Stimulated activated effector memory CD8-positive, alpha-beta T cell treated with anti-CD3 and anti-CD28 coated beads, Interleukin-12 subunit alpha, Interleukin-12 subunit beta, amount 100 ng/mL, for 72 hours (primary cell): ENCODE measurements around the gene XAGE3.
A peak's percentile ranks its signal among the peaks of the same experiment; 100 is the strongest.
"Not testable (repeated sequence)": the region's sequence is repeated elsewhere in the genome, so short reads cannot be mapped to it uniquely, and the experiment has no call there.

ENCODE experiments used
- ATAC-seq: fragments of 150-1000 bp; cut with Tn5 transposase; 2 replicates; pipeline ENCODE4 v1.10.0; 2021
- DNase-seq, 2 donors: peaks; one replicate each; pipeline ENCODE4 v3.0.0; 2021 to 2022; ENCODE audit warnings: low spot score in 2 of 2
- H3K27ac Mint-ChIP-seq: one replicate; pipeline ENCODE4 v1.8.0; 2022; ENCODE audit warnings: mild to moderate bottlenecking, mixed read lengths
- H3K36me3 Mint-ChIP-seq: one replicate; pipeline ENCODE4 v1.8.0; 2022; ENCODE audit warnings: mild to moderate bottlenecking, mixed read lengths
- H3K4me1 Mint-ChIP-seq: one replicate; pipeline ENCODE4 v1.8.0; 2022; ENCODE audit warnings: mixed read lengths
- H3K4me3 Mint-ChIP-seq: one replicate; pipeline ENCODE4 v1.8.0; 2022; ENCODE audit warnings: mild to moderate bottlenecking, mixed read lengths
- H3K9me3 Mint-ChIP-seq: one replicate; pipeline ENCODE4 v1.8.0; 2022; ENCODE audit warnings: mixed read lengths

The XAGE3 gene, protein sequence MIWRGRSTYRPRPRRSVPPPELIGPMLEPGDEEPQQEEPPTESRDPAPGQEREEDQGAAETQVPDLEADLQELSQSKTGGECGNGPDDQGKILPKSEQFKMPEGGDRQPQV

DNA sequence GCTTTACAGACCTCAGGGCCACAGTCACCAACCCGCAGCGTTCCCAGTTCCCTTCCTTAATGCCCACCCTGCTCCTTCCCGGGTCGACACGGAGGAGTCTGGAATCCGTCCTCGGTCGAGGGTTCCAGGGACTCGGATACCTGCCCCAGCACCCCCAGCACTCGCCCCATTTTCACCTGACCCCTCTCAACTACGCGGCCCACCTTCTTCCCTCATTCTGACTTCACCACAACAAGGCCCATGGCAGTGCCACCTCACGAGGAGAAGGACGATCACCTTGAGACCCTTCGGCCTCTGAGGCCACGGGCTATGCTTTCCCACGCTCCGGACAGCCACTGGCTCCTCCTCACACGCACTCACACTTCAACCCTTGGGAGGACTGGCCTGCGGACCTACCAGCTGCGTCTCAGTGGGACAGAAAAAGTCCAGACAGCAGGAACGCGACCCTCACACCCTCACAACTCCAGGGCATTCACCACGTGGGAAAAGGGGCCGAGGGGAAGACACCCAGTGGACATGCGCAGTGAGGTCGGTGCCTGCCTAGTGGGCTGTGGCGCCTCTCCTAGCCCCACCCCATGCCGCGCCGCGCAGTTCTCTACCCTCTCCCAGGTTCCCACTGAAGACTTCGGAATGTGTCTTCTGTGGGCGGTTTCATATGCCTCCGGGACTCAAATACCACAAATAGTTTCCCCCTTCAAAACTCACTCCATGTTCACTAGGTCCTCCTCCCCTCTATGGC lies at the start of gene XAGE3:
Gene XAGE3 (minus strand): TSS at position 474 of the 739 bp plus-strand sequence. CDS start 950 bp downstream, outside the sequence.
- H3K27ac Mint-ChIP-seq: no peak within 1 kb of the TSS
- ATAC-seq: no peak
- H3K36me3 Mint-ChIP-seq: no peaks in the 10 kb centered on the region
- H3K4me1 Mint-ChIP-seq: no peaks in the 10 kb centered on the region
- no peak within 1 kb of the TSS for H3K4me3 Mint-ChIP-seq
- no peaks in the 10 kb centered on the region for H3K9me3 Mint-ChIP-seq
- no peak for DNase-seq

DNA sequence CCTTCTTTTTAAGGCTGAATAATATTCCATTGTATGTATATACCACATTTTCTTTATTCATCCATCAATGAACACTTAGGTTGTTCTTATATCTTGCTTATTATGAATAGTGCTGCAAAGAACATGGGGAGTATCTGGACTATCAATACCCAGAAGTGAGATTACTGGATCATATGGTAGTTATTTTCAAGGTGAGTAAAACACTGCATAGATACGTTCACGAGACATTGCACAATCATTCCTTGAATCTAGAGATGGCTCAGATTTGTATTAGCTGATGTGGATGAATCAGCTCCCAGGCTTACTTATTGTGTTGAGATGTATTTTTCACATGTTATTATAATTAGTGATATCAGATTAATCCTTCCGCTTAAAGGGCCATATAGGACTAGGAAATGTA lies 46.8 kb upstream of the XAGE3 start:
- not testable (repeated sequence) for H3K27ac Mint-ChIP-seq, DNase-seq, H3K4me1 Mint-ChIP-seq, H3K36me3 Mint-ChIP-seq, H3K9me3 Mint-ChIP-seq, H3K4me3 Mint-ChIP-seq
- peak; percentile 67 for ATAC-seq

DNA sequence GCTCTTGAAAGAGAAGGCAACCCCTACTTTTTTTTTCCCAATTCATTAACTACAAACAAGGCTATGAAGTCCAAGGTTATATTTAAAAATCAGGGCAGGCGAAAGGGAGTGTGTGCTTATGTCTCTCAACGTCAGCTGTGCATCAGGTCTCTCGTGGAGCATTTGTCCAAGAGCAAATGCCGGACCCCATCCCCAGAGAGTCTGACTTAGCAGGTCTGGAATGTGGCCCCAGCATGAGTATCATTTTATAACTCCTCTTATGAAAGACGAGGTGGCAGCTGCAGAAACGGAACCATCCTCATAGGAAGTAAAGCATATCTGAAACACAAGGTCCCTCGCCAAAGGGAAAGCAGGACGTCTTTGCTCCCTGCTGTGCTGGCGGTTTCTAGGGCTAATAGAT lies 45.8 kb upstream of the XAGE3 start:
- not testable (repeated sequence) for ATAC-seq, H3K27ac Mint-ChIP-seq, H3K9me3 Mint-ChIP-seq, H3K4me3 Mint-ChIP-seq, DNase-seq, H3K4me1 Mint-ChIP-seq, H3K36me3 Mint-ChIP-seq

DNA sequence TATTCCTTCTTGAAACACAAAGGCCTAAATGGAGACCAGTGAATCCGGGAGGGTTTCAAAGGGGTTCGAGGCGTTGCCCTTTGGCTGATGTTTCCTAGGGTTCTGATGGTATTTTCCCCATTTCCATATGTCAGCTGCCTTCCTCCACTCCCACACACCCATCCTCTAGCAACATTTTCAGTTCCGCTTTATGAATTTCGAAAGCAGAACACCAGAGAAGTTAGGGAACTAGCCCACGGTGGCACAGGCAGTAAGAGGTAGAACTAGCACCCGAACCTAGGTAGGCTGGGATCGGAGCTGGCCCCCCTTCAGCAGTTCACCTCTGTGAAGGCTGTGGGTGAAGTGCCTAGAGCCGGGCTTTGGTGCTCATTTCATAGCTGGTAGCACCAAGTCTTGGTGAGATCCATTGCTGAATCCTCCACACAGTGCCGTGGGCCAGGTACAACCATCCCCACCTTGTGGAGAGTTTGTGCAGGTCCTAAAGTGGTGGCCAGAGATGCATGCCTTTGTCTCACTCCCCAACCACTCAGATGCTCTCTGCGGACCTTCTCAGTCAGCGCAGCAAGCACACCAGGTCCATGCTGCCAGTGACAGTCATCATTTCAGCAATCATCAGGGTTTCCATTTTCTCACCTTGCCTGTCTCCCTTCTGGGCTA lies 41.6 kb upstream of the XAGE3 start:
- DNase-seq, H3K27ac Mint-ChIP-seq, H3K9me3 Mint-ChIP-seq, H3K4me3 Mint-ChIP-seq, ATAC-seq, H3K4me1 Mint-ChIP-seq, H3K36me3 Mint-ChIP-seq: not testable (repeated sequence)

DNA sequence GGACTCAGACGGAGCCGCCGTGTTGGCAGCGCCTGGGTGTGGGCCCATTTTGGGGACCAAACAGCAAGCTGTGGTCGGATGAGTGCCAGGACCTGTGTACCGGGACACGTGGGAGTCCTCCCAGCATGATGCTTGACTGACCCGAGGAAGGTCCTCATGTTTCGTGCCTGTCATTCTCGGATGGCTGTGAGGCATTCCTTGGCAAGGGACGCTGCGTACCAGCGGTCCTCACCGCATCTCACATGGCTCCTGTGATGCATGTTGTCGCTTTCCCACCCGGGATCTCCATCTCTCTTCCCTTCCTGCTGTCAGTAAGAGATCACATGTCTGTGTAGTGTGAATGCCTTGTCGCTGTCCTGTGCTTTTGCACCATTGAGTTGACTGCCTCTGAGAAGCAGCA lies 40.0 kb upstream of the XAGE3 start:
- H3K4me1 Mint-ChIP-seq, H3K9me3 Mint-ChIP-seq, H3K36me3 Mint-ChIP-seq, ATAC-seq, DNase-seq, H3K4me3 Mint-ChIP-seq, H3K27ac Mint-ChIP-seq: not testable (repeated sequence)

DNA sequence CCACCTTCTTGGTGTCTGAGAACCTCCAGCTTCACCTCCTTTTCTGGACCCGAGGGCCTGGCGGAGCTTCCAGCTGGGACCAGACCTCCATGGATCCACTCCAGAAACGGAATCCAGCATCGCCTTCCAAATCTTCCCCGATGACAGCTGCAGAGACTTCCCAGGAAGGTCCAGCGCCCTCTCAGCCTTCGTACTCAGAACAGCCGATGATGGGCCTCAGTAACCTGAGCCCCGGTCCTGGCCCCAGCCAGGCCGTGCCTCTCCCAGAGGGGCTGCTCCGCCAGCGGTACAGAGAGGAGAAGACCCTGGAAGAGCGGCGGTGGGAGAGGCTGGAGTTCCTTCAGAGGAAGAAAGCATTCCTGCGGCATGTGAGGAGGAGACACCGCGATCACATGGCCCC lies 39.3 kb upstream of the XAGE3 start:
- H3K9me3 Mint-ChIP-seq, H3K36me3 Mint-ChIP-seq, H3K27ac Mint-ChIP-seq, DNase-seq, H3K4me3 Mint-ChIP-seq, ATAC-seq, H3K4me1 Mint-ChIP-seq: not testable (repeated sequence)

DNA sequence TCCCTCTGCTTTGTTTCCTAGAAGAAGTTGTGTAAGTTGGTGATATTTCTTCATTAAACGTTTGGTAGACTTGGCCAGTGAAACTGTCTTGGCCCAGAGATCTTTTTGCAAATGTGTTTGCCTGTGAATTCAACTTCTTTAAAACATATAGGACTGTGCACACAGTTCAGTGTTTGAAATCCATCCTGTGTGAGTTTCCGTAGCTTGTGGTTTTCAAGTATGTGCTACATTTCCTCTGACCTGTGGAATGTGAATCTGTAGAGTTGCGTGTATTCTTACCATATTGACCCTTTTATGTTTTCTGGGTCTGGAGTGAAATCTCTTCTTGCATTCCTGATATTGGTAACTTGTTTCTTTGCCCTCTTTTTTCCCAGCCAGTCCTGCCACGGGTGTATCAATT lies 38.2 kb upstream of the XAGE3 start:
- H3K4me3 Mint-ChIP-seq, H3K9me3 Mint-ChIP-seq, H3K4me1 Mint-ChIP-seq, H3K27ac Mint-ChIP-seq, DNase-seq, ATAC-seq, H3K36me3 Mint-ChIP-seq: not testable (repeated sequence)

DNA sequence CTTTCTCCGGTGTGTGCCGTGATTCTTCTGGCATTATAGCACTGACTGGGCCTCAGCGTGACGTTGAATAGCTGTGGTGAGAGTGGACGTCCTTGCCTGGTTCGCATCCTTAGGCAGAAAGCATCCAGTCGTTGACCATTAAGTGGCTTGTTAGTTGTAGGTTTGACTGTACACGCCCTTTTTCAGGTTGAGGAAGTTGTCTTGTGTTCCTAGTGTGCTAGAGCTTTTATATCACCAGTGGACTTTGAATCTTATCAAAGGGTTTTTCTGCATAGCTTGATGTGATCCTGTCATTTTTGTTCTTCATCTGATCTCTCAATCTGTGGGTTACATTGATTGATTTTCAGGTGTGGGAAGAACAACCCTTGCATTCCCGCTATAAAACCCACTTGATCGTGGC lies 37.6 kb upstream of the XAGE3 start:
- H3K36me3 Mint-ChIP-seq: not testable (repeated sequence)

DNA sequence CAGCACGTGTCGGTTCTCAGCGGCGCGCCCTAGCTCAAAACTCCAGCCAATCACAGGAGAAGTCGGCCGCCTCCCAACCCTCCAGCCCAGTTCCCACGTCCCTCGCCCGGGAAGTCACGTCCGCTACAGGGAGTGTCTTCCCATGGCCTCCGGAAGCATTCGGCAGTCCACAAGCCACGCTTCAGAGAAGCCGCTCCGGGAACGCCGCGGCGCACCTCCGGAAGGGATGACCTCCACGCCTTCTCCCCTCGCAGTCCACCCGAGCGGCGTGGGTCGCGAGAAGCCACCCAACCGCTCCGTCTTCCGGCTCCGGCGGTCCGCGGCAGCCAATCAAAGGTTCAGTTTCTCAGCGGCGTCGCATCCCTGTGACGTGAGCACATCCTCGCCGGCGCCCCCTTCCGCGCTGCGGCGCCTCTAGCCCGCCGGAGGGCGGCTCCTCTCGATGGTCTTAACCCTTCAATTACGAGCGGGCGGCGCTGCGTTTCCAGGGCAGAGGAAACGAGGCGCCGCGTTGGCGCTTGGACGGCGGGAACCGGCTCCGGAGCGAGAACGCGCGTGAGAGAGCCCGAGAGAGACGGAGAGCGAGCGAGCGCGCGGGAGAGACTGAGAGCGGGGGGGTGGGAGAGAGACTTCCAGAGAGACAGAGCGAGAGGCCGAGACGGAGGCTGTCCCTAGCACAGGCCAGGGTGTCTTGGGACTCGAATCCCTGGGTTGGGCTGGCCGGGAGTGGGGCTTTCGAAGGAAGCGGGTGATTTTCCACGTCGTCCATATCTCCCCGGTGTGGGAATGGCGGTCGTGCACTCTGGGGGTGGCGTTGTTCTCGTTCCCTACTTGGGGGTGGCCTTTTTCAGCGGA lies 29.2 kb upstream of the XAGE3 start, which contains the start of gene FAM156B:
Gene FAM156B (plus strand): TSS at position 476 of the 855 bp plus-strand sequence. CDS start 9,896 bp downstream, outside the sequence.
- H3K4me1 Mint-ChIP-seq, H3K9me3 Mint-ChIP-seq, H3K27ac Mint-ChIP-seq, H3K4me3 Mint-ChIP-seq, DNase-seq, H3K36me3 Mint-ChIP-seq: not testable (repeated sequence)
- ATAC-seq: peak; percentile 93

More for the DNA sequence above, 37.6 kb upstream of the XAGE3 start:
- not testable (repeated sequence) for ATAC-seq, DNase-seq, H3K4me3 Mint-ChIP-seq, H3K9me3 Mint-ChIP-seq, H3K4me1 Mint-ChIP-seq, H3K27ac Mint-ChIP-seq

DNA sequence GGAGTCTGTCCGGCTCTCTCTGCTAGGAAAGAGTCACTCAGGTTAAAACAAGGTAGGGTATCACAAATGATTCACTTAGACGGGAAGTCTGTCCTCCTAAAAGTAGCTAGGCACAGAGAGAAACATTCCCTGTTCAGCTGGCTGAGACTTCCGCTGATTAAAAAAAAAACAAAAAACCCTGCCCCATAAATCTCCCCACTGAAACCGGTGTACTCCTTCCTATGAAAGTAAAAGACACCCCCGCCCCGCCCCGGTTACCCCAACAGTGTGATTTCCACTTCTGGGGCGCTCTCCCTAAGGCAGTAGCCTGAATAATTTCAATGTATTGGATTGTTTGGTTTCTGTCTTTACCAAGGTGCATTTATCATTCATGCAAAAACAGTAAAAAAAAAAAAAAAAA lies 28.6 kb upstream of the XAGE3 start:
- not testable (repeated sequence) for H3K27ac Mint-ChIP-seq, H3K4me1 Mint-ChIP-seq, DNase-seq, H3K4me3 Mint-ChIP-seq, H3K36me3 Mint-ChIP-seq, H3K9me3 Mint-ChIP-seq
- ATAC-seq: peak; percentile 22

DNA sequence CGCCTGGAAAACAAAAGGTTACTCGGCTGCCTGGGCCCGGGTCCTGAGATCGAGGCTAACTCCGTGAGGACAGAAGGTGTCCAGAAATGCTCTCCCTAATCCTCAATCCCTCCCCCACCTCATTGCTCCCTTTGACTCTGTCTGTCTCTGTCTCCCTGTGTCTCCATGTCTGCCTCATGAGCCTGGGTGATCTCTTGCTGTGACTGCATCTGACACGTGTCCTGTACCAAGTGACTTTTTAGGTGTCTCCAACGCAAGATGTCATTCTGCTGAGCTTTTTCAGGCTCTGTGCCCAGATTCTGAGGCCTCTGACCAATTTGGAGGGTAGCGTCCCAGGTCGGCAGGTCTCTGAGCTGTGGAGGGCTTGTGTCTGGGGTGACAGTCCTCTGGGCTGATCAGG lies 20.2 kb upstream of the XAGE3 start:
- not testable (repeated sequence) for H3K36me3 Mint-ChIP-seq, H3K27ac Mint-ChIP-seq, H3K4me1 Mint-ChIP-seq, H3K9me3 Mint-ChIP-seq, DNase-seq, ATAC-seq, H3K4me3 Mint-ChIP-seq

DNA sequence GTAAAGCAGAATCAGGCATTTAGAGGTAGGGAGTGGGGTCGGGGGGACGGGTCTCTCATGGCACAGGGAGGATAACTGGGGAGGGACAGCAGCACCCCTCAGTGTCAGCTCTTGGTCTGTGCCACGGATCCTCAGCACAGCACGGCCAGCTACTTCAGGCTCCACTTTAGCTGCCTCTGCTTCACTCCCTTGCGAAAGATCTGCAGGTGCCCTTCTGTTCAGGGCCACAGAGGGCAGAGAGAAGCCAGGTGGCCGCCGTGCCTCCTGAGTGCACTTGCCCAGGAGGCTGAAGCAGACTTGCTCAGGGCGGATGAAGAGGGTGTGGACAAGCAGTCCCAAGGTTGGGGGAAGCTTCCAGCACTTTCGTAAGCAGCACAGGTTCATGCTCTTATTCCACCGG lies 19.6 kb upstream of the XAGE3 start:
- DNase-seq, ATAC-seq, H3K4me3 Mint-ChIP-seq, H3K4me1 Mint-ChIP-seq, H3K9me3 Mint-ChIP-seq, H3K27ac Mint-ChIP-seq, H3K36me3 Mint-ChIP-seq: not testable (repeated sequence)

DNA sequence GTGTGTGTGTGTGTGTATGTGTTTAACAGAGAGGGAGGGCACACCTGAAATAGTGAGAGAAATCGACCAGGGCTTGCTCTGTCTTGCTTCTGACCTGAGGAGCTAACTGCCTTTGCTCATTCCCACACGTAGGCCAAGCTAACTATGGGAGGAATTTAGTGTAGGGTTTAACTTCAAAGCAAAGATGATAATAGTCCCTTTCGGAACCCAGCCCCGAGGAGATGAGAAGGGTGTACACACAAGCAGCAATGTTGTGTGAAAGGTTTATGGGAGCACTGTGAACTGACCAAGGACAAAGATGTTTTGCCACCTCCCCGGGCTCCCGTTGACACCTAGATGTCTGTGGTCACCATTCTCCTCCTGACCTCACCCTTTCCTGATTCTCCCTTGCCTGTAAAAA lies 8.5 kb upstream of the XAGE3 start:
- not testable (repeated sequence) for H3K4me3 Mint-ChIP-seq, H3K27ac Mint-ChIP-seq, H3K9me3 Mint-ChIP-seq, H3K36me3 Mint-ChIP-seq, ATAC-seq, H3K4me1 Mint-ChIP-seq, DNase-seq

DNA sequence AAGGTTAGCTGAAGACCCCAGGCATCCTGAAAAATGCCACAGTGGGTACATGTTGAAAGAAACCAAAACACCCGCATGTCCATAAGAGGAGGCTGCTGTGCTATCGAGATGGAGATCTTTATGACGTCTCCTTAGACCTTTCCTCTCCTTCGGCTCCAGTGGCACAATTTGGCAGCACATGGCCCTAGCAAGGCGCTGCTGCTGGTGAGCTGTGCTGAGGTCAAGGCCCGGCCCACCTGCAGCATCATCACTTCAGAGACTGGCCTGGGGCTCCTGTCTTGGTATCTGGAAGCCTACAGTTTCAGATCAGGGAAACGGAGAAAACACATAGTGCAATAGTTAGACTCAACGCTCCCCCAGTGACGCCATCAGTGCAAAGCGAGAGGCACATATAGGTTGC lies 7.6 kb upstream of the XAGE3 start:
- ATAC-seq, H3K4me1 Mint-ChIP-seq: not testable (repeated sequence)
- H3K27ac Mint-ChIP-seq: peak overlapping the region; percentile 10

DNA sequence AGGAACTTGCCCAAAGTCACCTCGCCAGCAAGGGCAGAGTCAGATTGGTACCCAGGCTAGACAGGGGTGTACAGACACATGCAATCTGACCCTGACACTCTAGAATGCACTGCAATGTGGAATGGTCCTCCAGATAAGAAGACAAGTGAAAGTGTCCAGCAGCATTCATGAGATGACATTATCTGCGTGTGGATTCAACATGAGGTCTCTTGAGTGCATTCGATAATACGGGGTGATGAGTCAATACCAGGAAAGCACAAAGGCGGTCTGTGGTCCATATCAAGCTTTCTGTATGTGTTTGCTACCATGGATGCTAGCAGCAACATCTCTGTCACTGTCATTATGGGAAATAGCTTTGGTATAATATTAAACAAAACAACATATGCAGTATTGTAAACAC lies 6.8 kb upstream of the XAGE3 start:
- H3K36me3 Mint-ChIP-seq: no peaks in the 10 kb centered on the region
- H3K4me3 Mint-ChIP-seq: no peak overlapping the region
- H3K9me3 Mint-ChIP-seq: no peaks in the 10 kb centered on the region
- DNase-seq (no peak), ATAC-seq (peak; percentile 88)
- no peaks in the 10 kb centered on the region for H3K4me1 Mint-ChIP-seq
- H3K27ac Mint-ChIP-seq: peak overlapping the region; percentile 10

More for the DNA sequence above, 7.6 kb upstream of the XAGE3 start:
- not testable (repeated sequence) for H3K4me3 Mint-ChIP-seq, H3K36me3 Mint-ChIP-seq, DNase-seq, H3K9me3 Mint-ChIP-seq
